Measurements from ENCODE around the gene JPH4.
"Not testable (repeated sequence)": the region's sequence is repeated elsewhere in the genome, so short reads cannot be mapped to it uniquely, and the experiment has no call there.

The JPH4 gene

GRCh38 chr14:23544511-23545447 is 33.8 kb downstream of the JPH4 start:
- peak; percentile 99 for DNase-seq

DNA sequence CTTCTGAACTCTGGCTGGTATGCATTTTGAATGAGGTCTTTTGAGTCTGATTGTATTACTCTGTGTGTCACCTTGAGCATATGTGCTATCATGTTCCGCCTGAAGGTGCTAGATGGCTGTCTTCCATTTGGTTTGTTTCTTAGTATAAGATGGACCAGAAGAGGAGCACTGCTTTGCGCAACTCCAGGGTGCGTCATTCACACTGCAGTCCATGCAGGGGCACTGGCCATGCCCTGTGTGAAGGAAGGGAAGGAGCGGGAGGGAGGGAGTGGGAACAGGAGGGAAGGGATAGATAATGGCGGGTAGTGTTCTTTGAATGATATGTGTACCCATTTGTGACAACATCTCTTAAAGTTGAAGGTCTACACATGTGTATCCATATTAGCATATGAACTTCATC is 35.2 kb downstream of the JPH4 start:
- no peak for DNase-seq

GRCh38 chr14:23542261-23542660 is 36.3 kb downstream of the JPH4 start:
- no peak for DNase-seq

DNA sequence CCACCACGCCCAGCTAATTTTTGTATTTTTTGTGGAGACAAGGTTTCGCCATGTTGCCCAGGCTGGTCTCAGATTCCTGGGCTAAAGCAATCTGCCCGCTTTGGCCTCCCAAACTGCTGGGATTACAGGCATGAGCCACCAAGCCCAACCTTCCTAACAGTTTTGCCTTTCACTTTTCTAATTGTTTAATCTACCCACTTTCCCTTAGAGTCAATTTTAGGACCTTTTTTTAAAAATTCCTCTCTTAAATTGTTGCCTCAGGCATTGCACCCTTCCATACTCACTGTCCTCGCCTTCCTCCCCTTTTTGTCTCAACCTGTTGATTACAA is 38.5 kb downstream of the JPH4 start:
- no peak for DNase-seq

DNA sequence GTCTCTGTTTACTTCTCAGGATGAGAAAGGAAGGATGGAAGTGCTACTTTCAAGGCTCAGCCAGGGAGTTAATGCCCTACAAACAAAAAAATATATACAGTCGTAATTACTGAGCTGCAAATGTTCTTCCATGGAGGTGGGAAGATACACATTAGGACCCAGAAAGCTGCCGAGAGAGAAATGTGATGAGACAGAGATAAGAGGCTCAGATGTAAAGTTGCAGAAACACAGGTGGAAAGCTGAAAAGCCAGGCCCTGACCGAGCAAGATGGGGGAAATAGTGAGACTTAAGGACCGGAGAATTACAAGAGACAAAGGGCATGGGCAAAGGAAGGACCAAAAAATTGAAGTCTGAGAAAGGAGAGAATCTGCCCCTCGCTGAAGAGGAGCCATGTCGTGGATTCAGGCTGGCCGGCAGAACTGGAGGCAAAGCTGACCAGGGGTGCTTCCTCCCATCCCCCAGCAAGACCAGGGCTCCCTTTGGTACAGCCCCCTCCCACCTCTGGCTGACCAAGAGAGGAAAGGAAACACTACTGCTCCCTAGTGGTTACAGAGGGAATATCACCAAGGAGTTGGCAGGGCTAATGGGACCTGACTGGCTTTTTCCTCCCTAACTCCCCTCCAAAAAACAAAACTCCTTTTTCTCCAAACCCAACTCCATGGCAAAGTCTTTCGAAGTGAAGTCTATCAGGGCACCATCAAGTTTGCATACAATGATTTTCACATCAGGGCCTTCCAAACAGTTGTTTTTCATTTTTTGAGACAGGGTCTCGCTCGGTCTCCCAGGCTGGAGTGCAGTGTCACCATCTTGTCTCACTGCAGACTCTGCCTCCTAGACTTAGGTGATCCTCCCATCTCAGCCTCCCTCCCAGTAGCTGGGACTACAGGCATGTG is 39.1 kb downstream of the JPH4 start:
- DNase-seq = peak; percentile 84

DNA sequence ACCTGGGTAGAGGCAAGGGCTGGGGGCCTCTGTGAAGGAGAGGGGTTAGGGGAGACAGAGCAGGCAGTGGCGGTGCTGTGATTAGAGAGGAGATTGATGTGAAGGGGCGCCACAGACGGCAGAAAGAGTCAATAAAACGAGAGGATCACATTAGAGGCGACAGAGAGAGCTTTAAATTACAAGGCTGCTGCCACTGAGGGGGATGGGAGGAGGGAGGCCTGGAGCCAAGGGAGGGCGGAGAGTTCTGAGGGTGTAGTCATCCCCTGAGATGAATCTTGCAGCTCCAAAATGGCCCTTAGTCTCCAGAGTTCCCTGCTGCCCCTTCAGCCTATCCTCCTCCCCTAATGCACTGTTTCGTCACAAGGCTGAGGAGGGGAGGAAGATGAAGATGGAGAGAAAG is 39.8 kb downstream of the JPH4 start:
- peak; percentile 80 for DNase-seq

GRCh38 chr14:23538050-23538718 is 40.4 kb downstream of the JPH4 start:
- no peak for DNase-seq

DNA sequence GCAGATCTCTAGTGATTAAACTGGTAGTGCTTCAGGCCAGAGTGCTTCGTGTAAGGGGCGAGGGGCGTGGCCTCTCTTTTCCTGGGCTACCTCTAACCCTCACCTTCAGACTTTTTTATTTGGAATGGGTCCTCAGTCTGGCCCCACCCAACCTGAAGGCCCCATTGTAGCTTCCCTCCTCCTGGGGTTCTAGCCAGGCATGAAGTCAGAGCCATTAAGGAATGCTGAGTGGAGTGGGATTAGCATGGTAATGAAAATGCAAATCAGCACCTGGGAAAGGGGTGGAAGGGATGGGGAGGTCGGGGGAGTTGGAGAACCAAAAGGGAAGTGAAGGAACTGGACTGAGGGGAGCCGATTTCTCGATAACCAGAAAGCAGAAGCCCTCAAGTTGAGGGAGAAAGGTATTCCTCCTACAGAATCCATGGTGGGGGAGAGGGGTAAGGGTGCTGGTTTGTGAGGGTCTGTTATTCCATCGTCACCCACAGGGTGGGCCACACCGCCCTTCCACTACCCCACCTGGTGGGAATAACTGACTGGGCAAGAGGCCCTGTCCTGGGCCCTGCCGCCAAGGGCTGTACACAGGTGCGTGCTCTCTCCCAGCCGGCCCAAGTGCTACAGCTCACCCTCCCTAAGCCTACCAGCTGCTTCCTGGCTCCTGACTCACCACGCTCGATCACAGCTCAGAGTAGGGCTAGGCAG is 41.1 kb downstream of the JPH4 start:
- DNase-seq = no peak

GRCh38 chr14:23536906-23537305 is 41.7 kb downstream of the JPH4 start:
- DNase-seq = not testable (repeated sequence)

DNA sequence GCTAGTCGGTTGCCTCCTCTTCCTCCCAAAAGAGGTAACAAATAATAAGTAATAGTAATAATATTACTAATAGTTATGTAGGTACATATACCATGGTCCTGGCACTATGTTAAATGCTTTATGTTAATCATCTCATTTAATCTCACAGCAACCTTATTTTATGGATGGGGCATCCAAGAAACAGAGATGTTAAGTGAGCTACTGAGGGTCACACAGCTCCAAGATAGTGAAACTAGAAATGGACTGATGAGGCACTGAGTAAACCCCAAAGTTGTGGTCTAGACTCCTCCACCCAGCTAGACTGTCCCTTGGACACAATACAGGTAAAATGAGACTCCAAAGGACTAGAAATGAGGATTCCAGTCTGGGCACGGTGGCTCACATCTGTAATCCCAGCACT is 42.1 kb downstream of the JPH4 start:
- no peak for DNase-seq

- DNase-seq = no peak
Observed at GRCh38 chr14:23535943-23536342, 42.6 kb downstream of the JPH4 start.

GRCh38 chr14:23533652-23534435 is 44.7 kb downstream of the JPH4 start:
- DNase-seq = no peak

DNA sequence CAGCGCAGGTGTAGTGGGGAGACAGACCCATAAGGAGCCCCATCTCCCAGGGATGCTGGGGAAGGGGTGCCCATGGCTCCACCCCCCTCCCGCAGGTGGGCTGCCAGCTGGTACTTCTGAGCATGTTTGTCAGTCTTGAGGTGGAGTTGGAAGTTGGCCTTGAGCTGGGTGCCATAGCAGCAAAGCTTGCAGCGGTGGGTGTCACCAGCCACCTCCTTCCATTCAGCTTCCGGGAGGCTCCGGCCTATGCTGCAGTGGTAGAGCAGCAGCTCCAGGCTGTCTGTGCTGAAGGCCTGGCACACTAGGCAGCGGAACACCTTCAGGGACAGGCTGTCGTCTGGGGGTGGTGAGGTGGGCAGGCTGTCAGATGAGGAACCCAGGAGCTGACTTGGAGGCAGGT is 45.9 kb downstream of the JPH4 start:
- no peak for DNase-seq

DNA sequence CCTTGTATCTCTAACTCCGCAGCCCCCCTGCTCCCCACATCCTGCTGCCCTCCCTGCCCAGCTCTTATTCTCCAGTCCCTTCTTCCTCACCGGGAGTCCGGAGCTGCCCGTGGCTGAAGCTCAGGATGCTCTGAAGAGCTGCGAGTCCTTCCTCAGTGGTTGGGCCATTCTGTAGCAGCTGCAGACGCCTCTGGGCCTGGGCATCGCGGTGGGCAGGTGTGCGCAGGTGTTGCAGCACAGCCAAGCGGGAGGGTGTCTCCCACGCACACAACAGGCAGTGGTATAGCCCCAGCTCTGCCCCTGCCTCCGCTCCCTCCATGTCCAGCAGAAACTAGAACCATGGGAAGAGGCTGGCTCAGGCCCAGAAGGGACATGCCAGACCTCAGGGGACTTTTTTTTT is 47.2 kb downstream of the JPH4 start:
- no peak for DNase-seq

- peak; percentile 17 for DNase-seq
Observed at GRCh38 chr14:23530375-23531055, 48.1 kb downstream of the JPH4 start.

DNA sequence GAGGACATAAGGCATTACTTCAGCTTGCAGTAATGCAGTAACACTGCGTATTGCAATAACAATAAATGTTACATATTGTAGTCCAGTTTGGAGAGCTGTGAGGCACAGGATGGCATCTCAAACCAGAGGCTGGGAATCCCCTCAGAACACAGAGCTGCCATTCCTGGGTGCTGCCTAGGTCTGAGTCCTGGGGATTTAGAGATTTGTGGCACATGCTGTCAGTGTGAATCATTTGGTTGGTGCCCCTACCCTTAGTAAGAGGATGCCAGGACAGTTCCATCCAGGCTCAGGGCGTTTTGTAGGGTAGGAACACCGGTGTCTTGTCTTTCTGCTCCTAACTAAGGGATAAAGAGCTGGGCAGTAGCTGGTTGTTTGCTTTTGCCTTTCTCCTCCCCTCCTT is 49.6 kb downstream of the JPH4 start:
- DNase-seq = no peak

GRCh38 chr14:23528555-23528954 is 50.0 kb downstream of the JPH4 start:
- peak; percentile 16 for DNase-seq

GRCh38 chr14:23525611-23526010 is 53.0 kb downstream of the JPH4 start:
- no peak for DNase-seq

- DNase-seq = no peak
Observed at GRCh38 chr14:23524954-23525353, 53.6 kb downstream of the JPH4 start.

- DNase-seq = peak; percentile 20
Observed at GRCh38 chr14:23523229-23524016, 55.2 kb downstream of the JPH4 start.

All from NCI-H69 (cell line).